HG03439 (cell line): ENCODE data around the gene FAM120A.
"Not testable (repeated sequence)": the region's sequence is repeated elsewhere in the genome, so short reads cannot be mapped to it uniquely, and the experiment has no call there.

Source experiments
- ATAC-seq: cut with Tn5 transposase; IDR thresholded peaks from one replicate; pipeline ENCODE4 v1.9.1; 2021; ENCODE audit warnings: mild to moderate bottlenecking, moderate library complexity; ENCODE audit not compliant: unreplicated experiment

FAM120A gene

GRCh38 chr9:93508207-93508606, 56.7 kb downstream of the FAM120A start:
- no peak for ATAC-seq

GRCh38 chr9:93509084-93509483, 57.6 kb downstream of the FAM120A start:
- ATAC-seq: no peak

GRCh38 chr9:93510041-93510440, 58.6 kb downstream of the FAM120A start:
- ATAC-seq: no peak

- ATAC-seq: not testable (repeated sequence)
Measured at GRCh38 chr9:93511228-93511627, 59.7 kb downstream of the FAM120A start.

- ATAC-seq: not testable (repeated sequence)
Measured at GRCh38 chr9:93512170-93512812, 60.8 kb downstream of the FAM120A start.

- no peak for ATAC-seq
Measured at GRCh38 chr9:93513606-93514005, 62.1 kb downstream of the FAM120A start.

- no peak for ATAC-seq
Measured at GRCh38 chr9:93517331-93517730, 65.8 kb downstream of the FAM120A start.

- ATAC-seq: no peak
Measured at GRCh38 chr9:93520523-93520922, 69.0 kb downstream of the FAM120A start.

GRCh38 chr9:93522736-93523135, 71.3 kb downstream of the FAM120A start:
- ATAC-seq: no peak

- no peak for ATAC-seq
Measured at GRCh38 chr9:93523518-93524144, 72.1 kb downstream of the FAM120A start.

- no peak for ATAC-seq
Measured at GRCh38 chr9:93525476-93525875, 74.0 kb downstream of the FAM120A start.

- no peak for ATAC-seq
Measured at GRCh38 chr9:93531374-93531773, 79.9 kb downstream of the FAM120A start.

- no peak for ATAC-seq
Measured at GRCh38 chr9:93532141-93532540, 80.7 kb downstream of the FAM120A start.

GRCh38 chr9:93533863-93534262, 82.4 kb downstream of the FAM120A start:
- no peak for ATAC-seq

GRCh38 chr9:93536167-93536566, 84.7 kb downstream of the FAM120A start:
- no peak for ATAC-seq

- ATAC-seq: no peak
Measured at GRCh38 chr9:93536874-93537273, 85.4 kb downstream of the FAM120A start.

- no peak for ATAC-seq
Measured at GRCh38 chr9:93540305-93540704, 88.8 kb downstream of the FAM120A start.

- no peak for ATAC-seq
Measured at GRCh38 chr9:93541005-93541404, 89.5 kb downstream of the FAM120A start.

GRCh38 chr9:93541581-93542349, 90.3 kb downstream of the FAM120A start:
- no peak for ATAC-seq

- no peak for ATAC-seq
Measured at GRCh38 chr9:93543117-93543516, 91.6 kb downstream of the FAM120A start.

- no peak for ATAC-seq
Measured at GRCh38 chr9:93546356-93546755, 94.9 kb downstream of the FAM120A start.

- ATAC-seq: no peak
Measured at GRCh38 chr9:93549611-93550010, 98.1 kb downstream of the FAM120A start.
